LoVo (cell line): ENCODE measurements around the gene KCNQ1.

Experiments
- DNase-seq: peaks from one replicate; pipeline ENCODE4 v3.0.0-alpha.2; 2016; ENCODE audit warnings: low spot score

KCNQ1 gene

GRCh38 chr11:2423157-2424025, 21.4 kb upstream of the KCNQ1 start:
- no peak for DNase-seq

GRCh38 chr11:2424811-2425495, 19.9 kb upstream of the KCNQ1 start:
- no peak for DNase-seq

GRCh38 chr11:2425506-2425905, 19.3 kb upstream of the KCNQ1 start:
- no peak for DNase-seq

GRCh38 chr11:2426221-2426620, 18.6 kb upstream of the KCNQ1 start:
- no peak for DNase-seq

GRCh38 chr11:2426826-2427521, 17.8 kb upstream of the KCNQ1 start:
- no peak for DNase-seq

- DNase-seq, result no peak
Observed at GRCh38 chr11:2427721-2428321, 17.0 kb upstream of the KCNQ1 start.

- peak; percentile 65 for DNase-seq
Observed at GRCh38 chr11:2428322-2428795, 16.4 kb upstream of the KCNQ1 start.

- DNase-seq, result no peak
Observed at GRCh38 chr11:2431395-2431794, 13.4 kb upstream of the KCNQ1 start.

GRCh38 chr11:2432171-2432621, 12.6 kb upstream of the KCNQ1 start:
- no peak for DNase-seq

GRCh38 chr11:2432628-2433071, 12.2 kb upstream of the KCNQ1 start:
- no peak for DNase-seq

GRCh38 chr11:2433106-2433925, 11.5 kb upstream of the KCNQ1 start:
- DNase-seq, result no peak

- DNase-seq, result no peak
Observed at GRCh38 chr11:2434008-2434407, 10.8 kb upstream of the KCNQ1 start.

GRCh38 chr11:2434506-2435255, 10.1 kb upstream of the KCNQ1 start:
- DNase-seq, result no peak

- no peak for DNase-seq
Observed at GRCh38 chr11:2435288-2436012, 9.4 kb upstream of the KCNQ1 start.

GRCh38 chr11:2436013-2436520, 8.7 kb upstream of the KCNQ1 start:
- DNase-seq, result no peak

GRCh38 chr11:2436521-2437031, 8.2 kb upstream of the KCNQ1 start:
- no peak for DNase-seq

- no peak for DNase-seq
Observed at GRCh38 chr11:2437516-2437915, 7.3 kb upstream of the KCNQ1 start.

- no peak for DNase-seq
Observed at GRCh38 chr11:2439820-2440219, 5.0 kb upstream of the KCNQ1 start.

GRCh38 chr11:2440646-2441045, 4.2 kb upstream of the KCNQ1 start:
- no peak for DNase-seq
